CD4-positive, alpha-beta T cell (primary cell): ENCODE measurements around the gene UBAC2. TPM values are rescaled to one million over a fixed set of nuclear protein-coding genes. Genes with fewer than 3 reads are reported as not detected.

Experiments used
- ATAC-seq: fragments of 200-7000 bp; cut with Tn5 transposase; one replicate; pipeline ENCODE4 v1.10.0; 2022; ENCODE audit warnings: mild to moderate bottlenecking; ENCODE audit not compliant: poor library complexity
- CTCF ChIA-PET: fragments of 350-600 bp; sonication (Branson Sonifier 250); formaldehyde crosslinking; loops from one replicate; lab custom pipeline; 2021; ENCODE audit warnings: antibody characterized with exemption, inconsistent platforms; lab: Charles Lee
- POLR2A ChIA-PET: fragments of 350-600 bp; sonication (Branson Sonifier 250); formaldehyde crosslinking; loops from one replicate; lab custom pipeline; 2021; ENCODE audit warnings: antibody characterized with exemption, inconsistent platforms; lab: Charles Lee
- DNase-seq, 14 experiments: peaks; one replicate each; pipeline ENCODE4 v3.0.0-alpha.2; 2013 to 2020; ENCODE audit warnings: mixed read lengths in 2 of 14
- H3K27ac ChIP-seq, 2 donors: one replicate each; pipeline versions ENCODE4 v1.5.1 to v1.7.0; 2013; ENCODE audit warnings: low read length in 2 of 2, low read depth in 1 of 2, mild to moderate bottlenecking in 1 of 2
- H3K27me3 ChIP-seq, 2 experiments: 1 replicate in 1 of 2; 2 replicates in 1 of 2; pipeline versions ENCODE4 v1.6.1 to v1.7.0; 2013; ENCODE audit warnings: low read length in 2 of 2, control low read depth in 1 of 2, mild to moderate bottlenecking in 1 of 2, moderate library complexity in 1 of 2; ENCODE audit not compliant: insufficient read depth in 2 of 2, control insufficient read depth in 1 of 2
- H3K36me3 ChIP-seq: one replicate; pipeline ENCODE4 v1.6.1; 2013; ENCODE audit warnings: low read length, control low read depth; ENCODE audit not compliant: insufficient read depth
- H3K4me1 ChIP-seq: one replicate; pipeline ENCODE4 v1.6.1; 2013; ENCODE audit warnings: low read length, control low read depth; ENCODE audit not compliant: insufficient read depth
- H3K4me3 ChIP-seq: one replicate; pipeline ENCODE4 v1.5.1; 2013; ENCODE audit warnings: mild to moderate bottlenecking, low read length, moderate library complexity
- H3K9me3 ChIP-seq, 2 experiments: 1 replicate in 1 of 2; 2 replicates in 1 of 2; pipeline versions ENCODE4 v1.6.1 to v1.7.0; 2013; ENCODE audit warnings: low read length in 2 of 2, mild to moderate bottlenecking in 2 of 2, control low read depth in 1 of 2, moderate library complexity in 1 of 2; ENCODE audit not compliant: control insufficient read depth in 1 of 2, insufficient read depth in 1 of 2
- H3K27ac Mint-ChIP-seq: one replicate; pipeline ENCODE4 v1.8.0; 2020; ENCODE audit warnings: mixed read lengths
- H3K27me3 Mint-ChIP-seq: one replicate; pipeline ENCODE4 v1.8.0; 2021; ENCODE audit warnings: mixed read lengths
- H3K36me3 Mint-ChIP-seq: one replicate; pipeline ENCODE4 v1.8.0; 2021; ENCODE audit warnings: low read depth, mixed read lengths
- H3K4me1 Mint-ChIP-seq: one replicate; pipeline ENCODE4 v1.8.0; 2021; ENCODE audit warnings: low read depth, mixed read lengths
- H3K4me3 Mint-ChIP-seq: one replicate; pipeline ENCODE4 v1.8.0; 2020; ENCODE audit warnings: mild to moderate bottlenecking, mixed read lengths
- H3K9me3 Mint-ChIP-seq: one replicate; pipeline ENCODE4 v1.8.0; 2020; ENCODE audit warnings: mixed read lengths
- intact Hi-C, 2 experiments: fragments of 100-400 bp; cut with DNase I in 1 of 2; cut with micrococcal nuclease in 1 of 2; formaldehyde crosslinking; loops; one replicate each; pipeline versions ENCODE4 v1.15.1 to v1.9.0; 2023 to 2025; cut with DNase I, micrococcal nuclease
- total RNA-seq, 174 experiments: library from RNA in 2 of 174; stranded (reverse) in 2 of 174; gene quantifications; one replicate each; pipeline ENCODE4 v1.2.3 and lab custom pipeline; 2021 to 2026
- TF ChIP-seq, protein P1 (sequence below): fragments of 200-600 bp; IDR thresholded peaks from one replicate; pipeline ENCODE4 v1.8.0; 2022; ENCODE audit warnings: antibody characterized with exemption, mild to moderate bottlenecking

The UBAC2 gene
- total RNA-seq, 2 experiments from 2014 or later, result 59.8 to 67.4 TPM

DNA sequence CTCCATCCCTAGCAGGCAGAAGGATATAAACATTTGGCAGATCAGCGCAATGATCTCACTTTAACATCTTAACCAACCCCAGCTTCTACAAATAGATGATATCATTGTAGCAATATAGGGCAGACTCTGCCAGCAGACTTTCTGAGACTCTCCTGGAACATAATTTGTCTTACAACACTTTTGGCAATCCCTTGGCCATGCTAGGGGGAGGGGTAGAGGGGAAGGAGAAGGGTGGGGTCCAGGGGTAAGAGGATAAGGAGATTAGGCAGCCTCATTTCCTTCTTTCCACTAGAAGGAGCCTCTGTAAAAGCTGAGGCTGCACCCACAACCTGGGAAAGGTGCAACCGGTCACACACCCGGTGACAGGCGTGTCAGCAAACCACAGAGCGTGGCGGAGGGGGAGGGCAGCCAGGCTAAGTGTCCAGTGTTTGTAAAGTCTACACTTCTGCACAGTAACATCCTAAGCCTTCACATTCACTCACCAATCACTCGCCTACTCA lies 8.7 kb upstream of the UBAC2 start:
- no peak overlapping the region for H3K4me3 ChIP-seq
- no peak overlapping the region for H3K4me3 Mint-ChIP-seq
- intact Hi-C loops, result no loop called here
- no peak overlapping the region for H3K27ac Mint-ChIP-seq
- ChIA-PET POLR2A (interaction anchor here (1.1 kb wide), 1 partner anchor 74 kb away, joined by 4 read pairs; no protein-coding TSS in a partner anchor), CTCF (no interaction called here)
- H3K27me3 ChIP-seq, result no peaks in the 10 kb centered on the region
- TF ChIP-seq, protein P1, sequence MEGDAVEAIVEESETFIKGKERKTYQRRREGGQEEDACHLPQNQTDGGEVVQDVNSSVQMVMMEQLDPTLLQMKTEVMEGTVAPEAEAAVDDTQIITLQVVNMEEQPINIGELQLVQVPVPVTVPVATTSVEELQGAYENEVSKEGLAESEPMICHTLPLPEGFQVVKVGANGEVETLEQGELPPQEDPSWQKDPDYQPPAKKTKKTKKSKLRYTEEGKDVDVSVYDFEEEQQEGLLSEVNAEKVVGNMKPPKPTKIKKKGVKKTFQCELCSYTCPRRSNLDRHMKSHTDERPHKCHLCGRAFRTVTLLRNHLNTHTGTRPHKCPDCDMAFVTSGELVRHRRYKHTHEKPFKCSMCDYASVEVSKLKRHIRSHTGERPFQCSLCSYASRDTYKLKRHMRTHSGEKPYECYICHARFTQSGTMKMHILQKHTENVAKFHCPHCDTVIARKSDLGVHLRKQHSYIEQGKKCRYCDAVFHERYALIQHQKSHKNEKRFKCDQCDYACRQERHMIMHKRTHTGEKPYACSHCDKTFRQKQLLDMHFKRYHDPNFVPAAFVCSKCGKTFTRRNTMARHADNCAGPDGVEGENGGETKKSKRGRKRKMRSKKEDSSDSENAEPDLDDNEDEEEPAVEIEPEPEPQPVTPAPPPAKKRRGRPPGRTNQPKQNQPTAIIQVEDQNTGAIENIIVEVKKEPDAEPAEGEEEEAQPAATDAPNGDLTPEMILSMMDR, result no peak
- H3K9me3 ChIP-seq, result no peaks in the 10 kb centered on the region
- no peaks in the 10 kb centered on the region for H3K27me3 Mint-ChIP-seq
- H3K27ac ChIP-seq, result no peak overlapping the region
- ATAC-seq, result no peak
- DNase-seq, result peak in 1 of 14 experiments; percentile 4
- H3K4me1 Mint-ChIP-seq, result peaks cover 20% of the 10 kb centered on the region
- peaks cover 11% of the 10 kb centered on the region for H3K4me1 ChIP-seq
- no peaks in the 10 kb centered on the region for H3K36me3 ChIP-seq
- no peaks in the 10 kb centered on the region for H3K36me3 Mint-ChIP-seq
- H3K9me3 Mint-ChIP-seq, result no peaks in the 10 kb centered on the region

DNA sequence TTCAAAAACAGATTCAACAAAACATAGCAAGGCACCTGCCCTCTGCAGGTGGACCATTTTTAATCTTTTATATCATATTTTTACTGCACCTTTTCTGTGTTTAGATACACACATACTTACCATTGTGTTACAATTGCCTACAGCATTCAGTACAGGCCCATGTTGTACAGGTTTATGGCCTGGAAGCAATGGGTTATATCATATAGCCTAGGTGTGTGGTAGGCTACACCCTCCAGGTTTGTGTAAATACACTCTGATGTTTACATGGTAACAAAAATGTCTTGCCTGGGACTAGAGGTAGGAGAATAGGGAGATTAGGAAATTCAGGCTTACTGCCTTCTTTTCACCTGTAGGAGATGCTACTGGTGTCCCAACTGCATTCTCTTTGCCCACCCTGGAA lies 8.2 kb upstream of the UBAC2 start:
- ChIA-PET CTCF (interaction anchor here (1.7 kb wide), 1 partner anchor 74 kb away, joined by 8 read pairs; no protein-coding TSS in a partner anchor), POLR2A (interaction anchor here (1.1 kb wide), 1 partner anchor 73 kb away, joined by 4 read pairs; no protein-coding TSS in a partner anchor)
- no peak overlapping the region for H3K27ac Mint-ChIP-seq
- intact Hi-C loops, result no loop called here
- H3K4me3 Mint-ChIP-seq, result no peak overlapping the region
- peaks cover 11% of the 10 kb centered on the region for H3K4me1 ChIP-seq
- no peak for ATAC-seq
- no peaks in the 10 kb centered on the region for H3K9me3 ChIP-seq
- no peak overlapping the region for H3K4me3 ChIP-seq
- no peak for DNase-seq
- H3K36me3 Mint-ChIP-seq, result no peaks in the 10 kb centered on the region
- peaks cover 25% of the 10 kb centered on the region for H3K4me1 Mint-ChIP-seq
- H3K27me3 Mint-ChIP-seq, result no peaks in the 10 kb centered on the region
- H3K36me3 ChIP-seq, result no peaks in the 10 kb centered on the region
- H3K27me3 ChIP-seq, result no peaks in the 10 kb centered on the region
- TF ChIP-seq, protein P1, result no peak
- H3K9me3 Mint-ChIP-seq, result no peaks in the 10 kb centered on the region
- no peak overlapping the region for H3K27ac ChIP-seq

DNA sequence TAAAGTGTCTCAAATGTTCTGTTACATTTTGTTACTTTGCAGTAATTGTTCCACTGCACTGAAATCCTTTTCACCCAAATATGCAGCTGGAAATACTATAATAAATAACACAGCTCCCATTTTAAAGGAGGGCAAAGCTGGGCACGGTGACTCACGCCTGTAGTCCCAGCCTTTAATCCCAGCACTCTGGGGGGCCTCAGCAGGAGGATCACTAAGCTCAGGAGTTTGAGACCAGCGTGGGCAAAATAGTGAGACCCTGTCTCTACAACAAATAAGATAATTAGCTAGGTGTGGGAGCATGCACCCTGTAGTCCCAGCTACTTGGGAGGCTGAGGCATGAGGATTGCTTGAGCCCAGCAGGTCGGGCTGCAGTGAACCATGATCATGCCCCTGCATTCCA lies 7.5 kb upstream of the UBAC2 start:
- H3K4me3 Mint-ChIP-seq, result no peak overlapping the region
- intact Hi-C loops, result no loop called here
- TF ChIP-seq, protein P1, result no peak
- ChIA-PET POLR2A (interaction anchor here (1.5 kb wide), 1 partner anchor 13 kb away, joined by 3 read pairs; no protein-coding TSS in a partner anchor), CTCF (interaction anchor here (1.2 to 1.7 kb wide), 2 partner anchors 8 to 73 kb away, joined by 3 to 8 read pairs; no protein-coding TSS in a partner anchor)
- H3K27me3 Mint-ChIP-seq, result no peaks in the 10 kb centered on the region
- ATAC-seq (no peak), DNase-seq (no peak)
- Histone ChIP-seq H3K4me3 (no peak overlapping the region), H3K9me3 (no peaks in the 10 kb centered on the region), H3K4me1 (peaks cover 11% of the 10 kb centered on the region), H3K36me3 (no peaks in the 10 kb centered on the region), H3K27ac (no peak overlapping the region), H3K27me3 (no peaks in the 10 kb centered on the region)
- no peaks in the 10 kb centered on the region for H3K36me3 Mint-ChIP-seq
- H3K4me1 Mint-ChIP-seq, result peaks cover 27% of the 10 kb centered on the region
- no peak overlapping the region for H3K27ac Mint-ChIP-seq
- H3K9me3 Mint-ChIP-seq, result no peaks in the 10 kb centered on the region
